Measurements from ENCODE around the gene KLHL22.
"Not testable (repeated sequence)": the region's sequence is repeated elsewhere in the genome, so short reads cannot be mapped to it uniquely, and the experiment has no call there.

The KLHL22 gene

GRCh38 chr22:20395181-20395906, 100.3 kb downstream of the KLHL22 start:
- DNase-seq (ENCODE audit: low read depth) = no peak
- no peak overlapping the region for H3K4me3 ChIP-seq (ENCODE audit: low read depth, low read length)

GRCh38 chr22:20393705-20394476, 101.7 kb downstream of the KLHL22 start, which contains the start of gene ZNF74:
TSS of gene ZNF74 (plus strand) at chr22:20394151. CDS start at chr22:20394629, 478 bp downstream.
- TF ChIP-seq CTCF (IDR thresholded peaks at IDR 0.05; ENCODE audit: low read depth, low read length, missing control alignments) = no peak
- H3K4me3 ChIP-seq (ENCODE audit: low read depth, low read length) = peak within 1 kb of the TSS; percentile 90
- peak; percentile 75 for DNase-seq (ENCODE audit: low read depth)

More at GRCh38 chr22:20395181-20395906, 100.3 kb downstream of the KLHL22 start:
- no peak for TF ChIP-seq CTCF (IDR thresholded peaks at IDR 0.05; ENCODE audit: low read depth, low read length, missing control alignments)

- TF ChIP-seq CTCF (IDR thresholded peaks at IDR 0.05; ENCODE audit: low read depth, low read length, missing control alignments) = no peak
- no peak for DNase-seq (ENCODE audit: low read depth)
- peak overlapping the region; percentile 90 for H3K4me3 ChIP-seq (ENCODE audit: low read depth, low read length)
These were observed 102.5 kb downstream of the KLHL22 start for GRCh38 chr22:20392983-20393704.

- H3K4me3 ChIP-seq (ENCODE audit: low read depth, low read length); DNase-seq (ENCODE audit: low read depth): not testable (repeated sequence)
These were observed 103.2 kb downstream of the KLHL22 start for GRCh38 chr22:20392365-20392881.
